BJ (cell line): ENCODE data around the gene BCAS1. TPM values are rescaled to one million over a fixed set of nuclear protein-coding genes. Genes with fewer than 3 reads are reported as not detected.

Experiments used
- CTCF ChIA-PET: fragments of 350-600 bp; formaldehyde crosslinking; extraction: SDS; loops from one replicate; lab custom pipeline; 2021; ENCODE audit warnings: antibody characterized with exemption, inconsistent platforms; lab: Yijun Ruan, JAX
- POLR2A ChIA-PET: fragments of 300-600 bp; sonication (Branson Sonifier 250); formaldehyde crosslinking; extraction: SDS; loops from one replicate; lab custom pipeline; 2021; ENCODE audit warnings: antibody characterized with exemption; lab: Charles Lee
- DNase-seq: peaks from one replicate; pipeline ENCODE4 v3.0.0-alpha.2; 2011; ENCODE audit warnings: low read depth
- H3K27me3 ChIP-seq: 2 replicates; pipeline ENCODE4 v1.6.0; 2011; ENCODE audit warnings: low read length; ENCODE audit not compliant: control insufficient read depth, insufficient read depth
- H3K36me3 ChIP-seq: 2 replicates; pipeline ENCODE4 v1.5.1; 2011; ENCODE audit warnings: low read length; ENCODE audit not compliant: control insufficient read depth, insufficient read depth
- H3K4me3 ChIP-seq: 2 replicates; pipeline ENCODE4 v1.5.1; 2011; ENCODE audit warnings: low read depth, mild to moderate bottlenecking, control low read depth, low read length
- CTCF ChIP-seq: IDR thresholded peaks from 2 replicates; pipeline ENCODE4 v1.5.1; 2011; ENCODE audit warnings: low read depth, mild to moderate bottlenecking, control low read depth, inconsistent platforms, low read length, moderate library complexity; ENCODE audit not compliant: insufficient read depth
- polyA plus RNA-seq: library from polyadenylated mRNA; depleted of rRNA; stranded (reverse); fragments of >200 nt; gene quantifications from 2 replicates; pipeline ENCODE4 v1.2.3, GENCODE V29; 2011

The BCAS1 gene
- polyA plus RNA-seq, 1 experiment: not detected

GRCh38 chr20:53947501-53948195 lies 122.7 kb downstream of the BCAS1 start:
- no peak overlapping the region for H3K4me3 ChIP-seq
- ChIA-PET POLR2A (no interaction called here), CTCF (interaction anchor here (0.6 to 0.8 kb wide), 2 partner anchors 9 to 228 kb away, joined by 3 to 4 read pairs; no protein-coding TSS in a partner anchor)
- no peak for TF ChIP-seq CTCF
- no peaks in the 10 kb centered on the region for H3K36me3 ChIP-seq
- H3K27me3 ChIP-seq: no peaks in the 10 kb centered on the region
- no peak for DNase-seq

- TF ChIP-seq CTCF: no peak
- Histone ChIP-seq H3K36me3 (no peaks in the 10 kb centered on the region), H3K27me3 (no peaks in the 10 kb centered on the region), H3K4me3 (no peak overlapping the region)
- DNase-seq: no peak
- POLR2A ChIA-PET: no interaction called here
- CTCF ChIA-PET: no interaction called here
These were observed 124.3 kb downstream of the BCAS1 start for GRCh38 chr20:53946106-53946505.

- Histone ChIP-seq H3K27me3 (no peaks in the 10 kb centered on the region), H3K36me3 (no peaks in the 10 kb centered on the region), H3K4me3 (no peak overlapping the region)
- no peak for DNase-seq
- TF ChIP-seq CTCF: no peak
- ChIA-PET CTCF (no interaction called here), POLR2A (no interaction called here)
These were observed 124.9 kb downstream of the BCAS1 start for GRCh38 chr20:53945478-53945877.

GRCh38 chr20:53944796-53945195 lies 125.6 kb downstream of the BCAS1 start:
- Histone ChIP-seq H3K36me3 (no peaks in the 10 kb centered on the region), H3K4me3 (no peak overlapping the region), H3K27me3 (no peaks in the 10 kb centered on the region)
- DNase-seq: no peak
- ChIA-PET POLR2A (no interaction called here), CTCF (interaction anchor here (0.6 kb wide), 1 partner anchor 382 kb away, joined by 3 read pairs; no protein-coding TSS in a partner anchor)
- no peak for TF ChIP-seq CTCF

- POLR2A ChIA-PET: no interaction called here
- DNase-seq: no peak
- CTCF ChIA-PET: interaction anchor here (0.6 to 0.7 kb wide), 2 partner anchors 119 to 342 kb away, joined by 3 to 5 read pairs; no protein-coding TSS in a partner anchor
- Histone ChIP-seq H3K36me3 (no peaks in the 10 kb centered on the region), H3K27me3 (no peaks in the 10 kb centered on the region), H3K4me3 (no peak overlapping the region)
- TF ChIP-seq CTCF: peak; percentile 65
These were observed 126.7 kb downstream of the BCAS1 start for GRCh38 chr20:53943522-53944291.
